Testis (tissue), 3 donors: ENCODE results near the gene MBD6. TPM values are rescaled to one million over a fixed set of nuclear protein-coding genes. Genes with fewer than 3 reads are reported as not detected.

Experiments used
- DNase-seq: peaks from one replicate; pipeline ENCODE4 v3.0.0-alpha.2; 2019
- H3K27ac ChIP-seq, 2 donors: fragments of 200-600 bp; sonication (generic); one replicate each; pipeline ENCODE4 v1.5.1; 2019
- H3K27me3 ChIP-seq: fragments of 200-600 bp; sonication (generic); one replicate; pipeline ENCODE4 v1.5.1; 2019
- H3K36me3 ChIP-seq: fragments of 200-600 bp; sonication (generic); one replicate; pipeline ENCODE4 v1.5.1; 2017; ENCODE audit warnings: low read depth; ENCODE audit errors: missing control alignments
- H3K4me1 ChIP-seq: fragments of 200-600 bp; sonication (generic); one replicate; pipeline ENCODE4 v1.5.1; 2019
- H3K4me3 ChIP-seq, 2 donors: fragments of 200-600 bp; sonication (generic); one replicate each; pipeline ENCODE4 v1.5.1; 2017 to 2019
- H3K9me3 ChIP-seq: fragments of 200-600 bp; sonication (generic); one replicate; pipeline ENCODE4 v1.5.1; 2017
- POLR2A ChIP-seq: fragments of 450-650 bp; IDR thresholded peaks from one replicate; pipeline ENCODE4 v1.6.1; 2017; ENCODE audit warnings: antibody characterized with exemption, mild to moderate bottlenecking, moderate library complexity
- WGBS, 2 donors: methylation state at CpG; one replicate each; pipeline ENCODE4 v1.1.5; 2018; 5-methylcytosine and 5-hydroxymethylcytosine counted together
- intact Hi-C: fragments of 100-400 bp; cut with DNase I; formaldehyde crosslinking; loops from one replicate; pipeline ENCODE4 v1.15.1; 2023; ENCODE audit warnings: low total_unique reads
- polyA plus RNA-seq: library from polyadenylated mRNA; stranded (reverse); fragments of 350-450 nt; fragmentation: Illumina TruSeq; extraction: RNeasy Lipid Tissue Mini Kit (QIAGEN cat#74804); gene quantifications from one replicate; pipeline ENCODE4 v1.2.3, GENCODE V29; 2014; ENCODE audit warnings: low read depth, low replicate concordance; ENCODE audit not compliant: insufficient read depth
- total RNA-seq, 2 donors: library from RNA; depleted of rRNA; stranded (reverse); fragments of >200 nt; gene quantifications; one replicate each; pipeline ENCODE4 v1.2.3, GENCODE V29; 2016
- TF ChIP-seq, protein P1 (sequence below), 3 experiments: fragments of 450-650 bp in 2 of 3; fragments of 200-600 bp in 1 of 3; sonication (generic) in 1 of 3; IDR thresholded peaks; one replicate each; pipeline ENCODE4 v1.5.1; 2016 to 2019; ENCODE audit warnings: antibody characterized with exemption in 3 of 3, mild to moderate bottlenecking in 2 of 3, moderate library complexity in 1 of 3

The MBD6 gene
- total and polyA plus RNA-seq, 3 donors from 2014 or later = 84.7 to 130 (median 86.6) TPM

DNA sequence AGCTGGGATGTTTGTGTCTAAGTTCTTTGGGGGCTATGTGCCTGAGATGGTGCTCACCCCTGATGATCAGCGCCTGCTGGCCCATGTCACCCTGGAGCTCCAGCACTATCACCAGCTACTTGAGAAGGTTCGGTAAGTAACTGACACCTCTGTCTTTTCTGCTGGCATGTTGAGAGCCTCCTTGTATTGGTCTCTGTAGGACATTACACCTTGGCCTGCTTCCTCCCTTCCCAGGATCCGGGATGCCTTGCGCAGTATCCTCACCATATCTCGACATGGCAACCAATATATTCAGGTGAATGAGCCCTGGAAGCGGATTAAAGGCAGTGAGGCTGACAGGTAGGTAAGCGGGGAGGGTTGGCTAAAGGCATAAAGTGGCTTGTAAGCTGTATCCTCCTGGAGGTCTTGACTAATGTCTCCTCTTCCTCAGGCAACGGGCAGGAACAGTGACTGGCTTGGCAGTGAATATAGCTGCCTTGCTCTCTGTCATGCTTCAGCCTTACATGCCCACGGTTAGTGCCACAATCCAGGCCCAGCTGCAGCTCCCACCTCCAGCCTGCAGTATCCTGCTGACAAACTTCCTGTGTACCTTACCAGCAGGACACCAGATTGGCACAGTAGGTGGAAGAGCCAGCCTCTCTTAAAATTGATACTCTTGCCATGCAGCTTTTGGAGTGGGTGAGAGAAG is 7.8 kb upstream of the MBD6 start:
- WGBS, 2 donors = 93 to 98% methylated on average over 8 to 9 of the region's 9 CpGs

DNA sequence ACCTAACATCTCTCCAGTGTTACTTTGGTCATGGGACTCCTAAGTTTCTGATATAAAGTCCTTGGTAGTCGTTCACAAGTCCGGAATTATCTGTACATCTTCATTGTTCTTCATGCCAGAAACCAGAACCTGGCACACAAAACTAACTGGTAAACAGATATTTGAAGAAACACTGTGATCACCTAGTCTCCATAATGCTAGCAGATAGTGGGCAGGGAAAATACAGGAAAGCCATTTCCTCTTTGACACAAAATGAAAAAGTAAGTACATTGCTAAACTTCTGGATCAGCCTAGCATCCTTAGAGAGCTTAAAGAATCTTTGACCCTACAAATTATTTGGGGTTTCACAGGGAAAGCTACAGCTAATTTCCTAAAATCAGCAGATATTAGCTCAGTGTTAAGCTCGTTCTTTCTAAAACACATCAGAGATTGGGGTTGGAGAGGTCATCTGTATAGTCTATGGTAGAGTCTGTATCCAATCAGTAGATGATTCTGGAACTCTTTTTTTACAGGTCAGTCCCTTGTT is 7.2 kb upstream of the MBD6 start:
- no peak overlapping the region for H3K27ac ChIP-seq
- H3K27me3 ChIP-seq = no peaks in the 10 kb centered on the region
- H3K36me3 ChIP-seq = no peaks in the 10 kb centered on the region
- H3K4me1 ChIP-seq = peaks cover 17% of the 10 kb centered on the region
- no peak for DNase-seq
- WGBS, 2 donors = 53 to 71% methylated on average over 3 of the region's 3 CpGs
- no peak for TF ChIP-seq POLR2A
- TF ChIP-seq, protein P1, sequence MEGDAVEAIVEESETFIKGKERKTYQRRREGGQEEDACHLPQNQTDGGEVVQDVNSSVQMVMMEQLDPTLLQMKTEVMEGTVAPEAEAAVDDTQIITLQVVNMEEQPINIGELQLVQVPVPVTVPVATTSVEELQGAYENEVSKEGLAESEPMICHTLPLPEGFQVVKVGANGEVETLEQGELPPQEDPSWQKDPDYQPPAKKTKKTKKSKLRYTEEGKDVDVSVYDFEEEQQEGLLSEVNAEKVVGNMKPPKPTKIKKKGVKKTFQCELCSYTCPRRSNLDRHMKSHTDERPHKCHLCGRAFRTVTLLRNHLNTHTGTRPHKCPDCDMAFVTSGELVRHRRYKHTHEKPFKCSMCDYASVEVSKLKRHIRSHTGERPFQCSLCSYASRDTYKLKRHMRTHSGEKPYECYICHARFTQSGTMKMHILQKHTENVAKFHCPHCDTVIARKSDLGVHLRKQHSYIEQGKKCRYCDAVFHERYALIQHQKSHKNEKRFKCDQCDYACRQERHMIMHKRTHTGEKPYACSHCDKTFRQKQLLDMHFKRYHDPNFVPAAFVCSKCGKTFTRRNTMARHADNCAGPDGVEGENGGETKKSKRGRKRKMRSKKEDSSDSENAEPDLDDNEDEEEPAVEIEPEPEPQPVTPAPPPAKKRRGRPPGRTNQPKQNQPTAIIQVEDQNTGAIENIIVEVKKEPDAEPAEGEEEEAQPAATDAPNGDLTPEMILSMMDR (IDR thresholded peaks at IDR 0.05) = no peak
- H3K9me3 ChIP-seq = no peaks in the 10 kb centered on the region
- intact Hi-C loops = no loop called here
- H3K4me3 ChIP-seq = no peak overlapping the region

More for the DNA sequence above, 7.8 kb upstream of the MBD6 start:
- intact Hi-C loops = no loop called here
- TF ChIP-seq, protein P1 (IDR thresholded peaks at IDR 0.05) = no peak
- no peak for TF ChIP-seq POLR2A
- no peaks in the 10 kb centered on the region for H3K36me3 ChIP-seq
- H3K4me1 ChIP-seq = peaks cover 17% of the 10 kb centered on the region
- no peaks in the 10 kb centered on the region for H3K9me3 ChIP-seq
- DNase-seq = no peak
- no peak overlapping the region for H3K27ac ChIP-seq
- no peaks in the 10 kb centered on the region for H3K27me3 ChIP-seq
- H3K4me3 ChIP-seq = no peak overlapping the region

DNA sequence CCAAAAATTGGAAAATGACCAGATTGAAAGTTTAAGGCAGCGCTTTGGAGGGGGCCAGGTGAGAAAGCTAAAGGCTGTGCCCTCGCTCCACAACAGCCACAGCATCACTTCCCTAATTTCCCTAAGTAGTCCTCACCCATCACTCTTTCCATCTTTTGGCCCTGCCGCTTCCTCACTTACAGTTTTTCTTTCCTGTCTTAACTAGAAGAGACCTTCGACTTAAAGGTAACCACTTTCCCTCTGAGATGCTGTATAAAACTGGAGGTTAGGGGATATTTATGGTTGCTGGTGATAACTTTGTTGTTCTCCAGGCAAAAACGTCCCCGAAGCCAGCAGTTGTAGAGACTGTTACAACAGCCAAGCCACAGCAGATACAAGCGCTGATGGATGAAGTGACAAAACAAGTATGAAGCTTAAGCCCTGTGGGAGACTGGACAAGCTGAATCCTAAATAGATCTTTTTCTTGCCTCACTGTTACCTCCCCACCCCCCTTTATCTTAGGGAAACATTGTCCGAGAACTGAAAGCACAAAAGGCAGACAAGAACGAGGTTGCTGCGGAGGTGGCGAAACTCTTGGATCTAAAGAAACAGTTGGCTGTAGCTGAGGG is 6.6 kb upstream of the MBD6 start:
- Histone ChIP-seq H3K4me3 (no peak overlapping the region), H3K9me3 (no peaks in the 10 kb centered on the region), H3K4me1 (peaks cover 17% of the 10 kb centered on the region), H3K36me3 (no peaks in the 10 kb centered on the region), H3K27ac (no peak overlapping the region), H3K27me3 (no peaks in the 10 kb centered on the region)
- WGBS, 2 donors = 82 to 83% methylated on average over 11 of the region's 11 CpGs
- DNase-seq = no peak
- intact Hi-C loops = no loop called here
- no peak for TF ChIP-seq POLR2A
- TF ChIP-seq, protein P1 (IDR thresholded peaks at IDR 0.05) = no peak

DNA sequence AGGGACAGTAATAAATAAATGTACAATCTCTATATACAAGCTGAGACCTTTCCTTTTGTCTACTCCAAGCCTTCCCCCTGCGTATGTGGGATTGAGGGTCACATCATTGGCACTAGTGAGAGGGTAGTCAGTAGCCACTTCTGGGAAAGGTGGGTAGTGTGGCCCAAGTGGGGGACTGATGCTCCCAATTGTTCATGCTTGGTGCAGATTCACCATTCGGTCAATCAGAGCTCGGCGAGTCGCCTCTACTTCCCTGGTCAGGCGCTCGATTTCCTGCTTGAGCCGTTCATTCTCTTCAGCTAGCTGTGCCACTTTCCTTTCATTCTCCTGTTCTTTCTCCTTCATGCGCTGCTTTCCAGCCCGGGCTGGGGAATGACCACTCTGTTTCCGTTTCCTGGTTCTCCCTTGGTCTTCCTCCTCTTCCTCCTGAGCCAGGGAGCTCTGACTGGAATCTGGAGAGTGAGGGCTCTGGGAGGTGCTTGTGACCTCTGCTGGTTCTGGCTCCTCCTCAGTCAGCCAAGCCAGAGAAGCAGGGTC is 5.9 kb upstream of the MBD6 start:
- no peaks in the 10 kb centered on the region for H3K36me3 ChIP-seq

More for the DNA sequence above, 5.9 kb upstream of the MBD6 start:
- TF ChIP-seq, protein P1 (IDR thresholded peaks at IDR 0.05) = no peak
- no peak for TF ChIP-seq POLR2A
- no peak for DNase-seq
- intact Hi-C loops = no loop called here
- H3K27ac ChIP-seq = no peak overlapping the region
- peaks cover 24% of the 10 kb centered on the region for H3K4me1 ChIP-seq
- WGBS, 2 donors = 87 to 91% methylated on average over 11 of the region's 11 CpGs
- H3K9me3 ChIP-seq = no peaks in the 10 kb centered on the region
- no peaks in the 10 kb centered on the region for H3K27me3 ChIP-seq
- no peak overlapping the region for H3K4me3 ChIP-seq
